ENCODE data around the gene DUOX2.

DNA sequence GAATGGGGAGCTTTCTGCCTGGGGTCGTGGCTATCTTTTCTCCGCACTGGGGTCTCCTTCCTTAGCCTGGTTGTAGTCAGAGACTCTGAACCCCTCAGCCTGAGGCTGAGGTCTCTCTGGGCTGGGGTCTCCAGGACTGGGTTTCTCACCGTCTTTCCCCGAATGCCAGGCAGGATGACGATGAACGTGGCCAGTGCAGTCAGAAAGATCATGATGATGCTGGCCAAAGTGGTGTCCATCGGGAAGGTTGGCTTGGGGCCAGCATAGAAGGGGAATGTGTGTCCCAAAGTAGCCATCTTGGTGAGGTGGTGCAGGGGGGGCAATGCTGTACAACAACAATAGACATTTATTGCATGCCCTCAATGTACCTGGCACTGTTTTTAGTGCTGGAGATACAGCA is 8.7 kb upstream of the DUOX2 start:
- TF ChIP-seq POLR2AphosphoS5 (IDR thresholded peaks at IDR 0.05; ENCODE audit: insufficient read depth in 1 of 2, low read depth in 1 of 2) (no peak), POLR2A (IDR thresholded peaks at IDR 0.05) (no peak)
